Activated B cell treated with CpG ODN at 0.5 μM for 24 hours (primary cell): ENCODE data around the gene SPOCK1. TPM values are rescaled to one million over a fixed set of nuclear protein-coding genes. Genes with fewer than 3 reads are reported as not detected.

Source experiments
- ATAC-seq: fragments of 200-7000 bp; cut with Tn5 transposase; one replicate; pipeline ENCODE4 v1.10.0; 2021; ENCODE audit warnings: low read depth, mild to moderate bottlenecking, moderate library complexity
- CTCF ChIA-PET: fragments of 350-600 bp; sonication (Branson Sonifier 250); formaldehyde crosslinking; loops from one replicate; lab custom pipeline; 2021; ENCODE audit warnings: antibody characterized with exemption; lab: Charles Lee
- POLR2A ChIA-PET: fragments of 350-600 bp; sonication (Branson Sonifier 250); formaldehyde crosslinking; loops from one replicate; lab custom pipeline; 2021; ENCODE audit warnings: antibody characterized with exemption; lab: Charles Lee
- DNase-seq: peaks from one replicate; pipeline ENCODE4 v3.0.0; 2022
- H3K27ac Mint-ChIP-seq: one replicate; pipeline ENCODE4 v1.8.0; 2020; ENCODE audit warnings: mixed read lengths
- H3K27me3 Mint-ChIP-seq: one replicate; pipeline ENCODE4 v1.8.0; 2021; ENCODE audit warnings: mixed read lengths
- H3K36me3 Mint-ChIP-seq: one replicate; pipeline ENCODE4 v1.8.0; 2021; ENCODE audit warnings: low read depth, mixed read lengths
- H3K4me1 Mint-ChIP-seq: one replicate; pipeline ENCODE4 v1.8.0; 2021; ENCODE audit warnings: mixed read lengths
- H3K4me3 Mint-ChIP-seq: one replicate; pipeline ENCODE4 v1.8.0; 2020; ENCODE audit warnings: mild to moderate bottlenecking, mixed read lengths
- H3K9me3 Mint-ChIP-seq: one replicate; pipeline ENCODE4 v1.8.0; 2020; ENCODE audit warnings: mixed read lengths
- intact Hi-C: fragments of 100-400 bp; cut with micrococcal nuclease; formaldehyde crosslinking; loops from one replicate; pipeline ENCODE4 v1.15.1; 2024
- total RNA-seq: library from RNA; stranded (reverse); gene quantifications from 2 replicates; pipeline ENCODE4 v1.2.3, GENCODE V29; 2022
- TF ChIP-seq, protein P1 (sequence below): fragments of 200-600 bp; IDR thresholded peaks from one replicate; pipeline ENCODE4 v1.8.0; 2022; ENCODE audit warnings: antibody characterized with exemption, mild to moderate bottlenecking

SPOCK1 gene
- total RNA-seq, 1 donor from 2014 or later, result not detected

DNA sequence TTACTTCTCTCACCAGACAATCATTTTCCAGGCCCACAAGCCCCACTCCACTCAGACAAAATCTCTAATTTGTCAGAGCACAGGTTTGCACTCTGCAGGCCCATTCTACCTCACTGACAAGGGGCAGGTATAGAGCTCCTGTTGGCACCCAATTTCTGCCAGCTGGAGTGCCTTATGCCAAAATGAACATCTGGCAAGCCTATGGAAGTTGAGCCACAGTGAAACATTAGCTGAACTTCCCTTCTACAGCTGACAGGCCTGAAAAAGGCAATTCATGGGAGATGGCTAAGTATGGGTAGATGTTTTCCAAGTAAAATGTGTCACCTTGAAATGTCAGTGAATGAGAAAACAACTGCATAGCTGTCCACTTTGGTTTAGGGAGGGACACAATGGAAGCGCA, 87.0 kb downstream of the SPOCK1 start:
- DNase-seq, result no peak
- no peak for ATAC-seq
- peaks cover 8% of the 10 kb centered on the region for H3K9me3 Mint-ChIP-seq
- no peak overlapping the region for H3K4me3 Mint-ChIP-seq
- ChIA-PET CTCF (no interaction called here), POLR2A (no interaction called here)
- no peaks in the 10 kb centered on the region for H3K36me3 Mint-ChIP-seq
- intact Hi-C loops, result no loop called here
- TF ChIP-seq, protein P1, sequence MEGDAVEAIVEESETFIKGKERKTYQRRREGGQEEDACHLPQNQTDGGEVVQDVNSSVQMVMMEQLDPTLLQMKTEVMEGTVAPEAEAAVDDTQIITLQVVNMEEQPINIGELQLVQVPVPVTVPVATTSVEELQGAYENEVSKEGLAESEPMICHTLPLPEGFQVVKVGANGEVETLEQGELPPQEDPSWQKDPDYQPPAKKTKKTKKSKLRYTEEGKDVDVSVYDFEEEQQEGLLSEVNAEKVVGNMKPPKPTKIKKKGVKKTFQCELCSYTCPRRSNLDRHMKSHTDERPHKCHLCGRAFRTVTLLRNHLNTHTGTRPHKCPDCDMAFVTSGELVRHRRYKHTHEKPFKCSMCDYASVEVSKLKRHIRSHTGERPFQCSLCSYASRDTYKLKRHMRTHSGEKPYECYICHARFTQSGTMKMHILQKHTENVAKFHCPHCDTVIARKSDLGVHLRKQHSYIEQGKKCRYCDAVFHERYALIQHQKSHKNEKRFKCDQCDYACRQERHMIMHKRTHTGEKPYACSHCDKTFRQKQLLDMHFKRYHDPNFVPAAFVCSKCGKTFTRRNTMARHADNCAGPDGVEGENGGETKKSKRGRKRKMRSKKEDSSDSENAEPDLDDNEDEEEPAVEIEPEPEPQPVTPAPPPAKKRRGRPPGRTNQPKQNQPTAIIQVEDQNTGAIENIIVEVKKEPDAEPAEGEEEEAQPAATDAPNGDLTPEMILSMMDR, result no peak
- H3K4me1 Mint-ChIP-seq, result no peaks in the 10 kb centered on the region
- H3K27ac Mint-ChIP-seq, result no peak overlapping the region
- no peaks in the 10 kb centered on the region for H3K27me3 Mint-ChIP-seq

DNA sequence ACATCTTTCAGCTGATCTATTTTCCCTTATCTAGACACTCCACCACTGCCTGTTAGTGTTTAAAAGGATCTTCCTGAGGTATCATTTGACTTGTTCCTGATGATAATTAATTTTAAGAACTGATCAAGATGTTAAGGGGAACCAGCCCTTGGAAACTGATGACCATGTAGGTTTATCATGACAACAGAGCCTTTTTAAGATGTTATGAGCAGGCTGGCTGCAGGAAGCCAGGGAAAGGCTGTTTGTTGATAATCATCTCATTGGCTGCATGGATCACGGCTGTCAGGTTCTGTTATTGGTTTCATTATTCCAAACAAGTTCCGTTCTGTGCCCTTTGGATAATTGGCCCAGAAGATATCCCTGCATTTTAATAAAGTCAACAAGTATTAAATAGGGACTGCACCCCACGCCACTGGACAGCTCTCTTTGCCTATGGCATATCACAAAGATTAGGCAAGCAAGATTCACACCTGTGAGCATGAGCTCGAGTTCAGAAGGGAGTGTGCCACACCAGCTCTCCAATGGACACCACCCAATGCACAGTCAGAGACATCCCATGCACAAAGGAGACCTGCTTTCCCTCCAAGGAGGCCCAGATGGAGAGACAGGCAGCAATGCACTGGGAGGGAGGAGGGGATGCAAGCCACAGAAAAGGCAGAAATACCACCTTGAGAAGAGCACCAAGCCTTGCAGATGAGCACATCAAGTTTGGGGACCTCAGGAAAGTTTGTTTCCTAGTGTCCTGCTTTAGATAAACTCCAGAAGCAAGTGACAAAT, 88.7 kb downstream of the SPOCK1 start:
- intact Hi-C loops, result no loop called here
- no peak for DNase-seq
- Mint-ChIP-seq H3K4me1 (no peaks in the 10 kb centered on the region), H3K27me3 (no peaks in the 10 kb centered on the region), H3K36me3 (no peaks in the 10 kb centered on the region), H3K27ac (no peak overlapping the region), H3K4me3 (no peak overlapping the region), H3K9me3 (peaks cover 2% of the 10 kb centered on the region)
- ATAC-seq, result no peak
- CTCF ChIA-PET, result no interaction called here
- TF ChIP-seq, protein P1, result no peak
- POLR2A ChIA-PET, result no interaction called here

- Mint-ChIP-seq H3K27ac (no peak overlapping the region), H3K4me3 (no peak overlapping the region), H3K27me3 (no peaks in the 10 kb centered on the region), H3K4me1 (no peaks in the 10 kb centered on the region), H3K36me3 (no peaks in the 10 kb centered on the region), H3K9me3 (no peaks in the 10 kb centered on the region)
- ATAC-seq (no peak), DNase-seq (no peak)
- TF ChIP-seq, protein P1, result no peak
- intact Hi-C loops, result no loop called here
- ChIA-PET CTCF (no interaction called here), POLR2A (no interaction called here)
Measured at GRCh38 chr5:137409736-137410135, 89.4 kb downstream of the SPOCK1 start.

DNA sequence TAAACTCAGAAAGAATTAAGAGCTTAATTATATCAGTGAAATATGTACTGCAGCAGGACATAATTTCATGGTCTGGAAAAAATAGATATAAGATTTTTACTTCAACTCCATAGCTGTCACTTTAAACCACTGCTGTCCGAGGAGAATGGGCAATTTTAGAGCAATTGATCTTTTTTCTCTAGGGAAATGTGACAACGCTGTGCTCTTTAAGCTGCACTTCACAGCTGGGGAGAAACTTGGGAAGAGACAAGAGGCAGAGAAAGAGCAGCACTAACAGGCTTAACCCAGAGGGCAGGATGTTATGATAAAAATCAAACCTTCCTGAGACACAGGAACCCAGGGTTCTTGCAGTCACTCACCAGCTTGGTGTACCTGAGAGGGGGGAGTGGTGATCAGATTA, 92.0 kb downstream of the SPOCK1 start:
- TF ChIP-seq, protein P1, result no peak
- no peak overlapping the region for H3K4me3 Mint-ChIP-seq
- intact Hi-C loops, result no loop called here
- no peak overlapping the region for H3K27ac Mint-ChIP-seq
- ATAC-seq, result no peak
- no peaks in the 10 kb centered on the region for H3K36me3 Mint-ChIP-seq
- no peaks in the 10 kb centered on the region for H3K9me3 Mint-ChIP-seq
- no peak for DNase-seq
- ChIA-PET CTCF (no interaction called here), POLR2A (no interaction called here)
- no peaks in the 10 kb centered on the region for H3K27me3 Mint-ChIP-seq
- no peaks in the 10 kb centered on the region for H3K4me1 Mint-ChIP-seq

- intact Hi-C loops, result no loop called here
Measured at GRCh38 chr5:137405393-137405792, 93.7 kb downstream of the SPOCK1 start.

More at GRCh38 chr5:137405393-137405792, 93.7 kb downstream of the SPOCK1 start:
- ATAC-seq (no peak), DNase-seq (no peak)
- Mint-ChIP-seq H3K9me3 (no peaks in the 10 kb centered on the region), H3K4me3 (no peak overlapping the region), H3K36me3 (no peaks in the 10 kb centered on the region), H3K27ac (no peak overlapping the region), H3K27me3 (no peaks in the 10 kb centered on the region), H3K4me1 (no peaks in the 10 kb centered on the region)
- POLR2A ChIA-PET, result no interaction called here
- TF ChIP-seq, protein P1, result no peak
- CTCF ChIA-PET, result no interaction called here
